Measurements from ENCODE around the gene GALK2.

DNA sequence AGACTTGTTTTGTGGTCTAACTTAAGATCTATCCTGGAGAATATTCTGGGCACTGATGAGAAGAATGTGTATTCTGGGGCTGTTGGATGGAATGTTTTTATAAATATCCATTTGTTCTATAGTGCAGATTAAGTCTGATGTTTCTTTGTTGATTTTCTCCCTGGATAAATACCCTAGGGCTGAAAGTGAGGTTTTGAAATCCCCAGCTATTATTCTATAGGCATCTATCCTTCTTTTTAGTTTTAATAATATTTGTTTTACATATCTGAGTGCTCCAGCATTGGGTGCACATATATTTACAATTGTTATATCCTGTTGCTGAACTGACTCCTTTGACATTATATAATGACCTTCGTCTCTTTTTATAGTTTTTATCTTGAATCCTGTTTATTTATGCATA, 42.9 kb downstream of the GALK2 start:
- no peak for TF ChIP-seq TAF1 (IDR thresholded peaks at IDR 0.05; ENCODE audit: borderline replicate concordance, low read depth, low read length)
- TF ChIP-seq POLR2A (IDR thresholded peaks at IDR 0.05; ENCODE audit: low read depth, low read length) = no peak
- TF ChIP-seq POLR2AphosphoS5 (IDR thresholded peaks at IDR 0.05; ENCODE audit: low read depth, low read length) = no peak
